ENCODE results near the gene OMA1. TPM values are rescaled to one million over a fixed set of nuclear protein-coding genes. Genes with fewer than 3 reads are reported as not detected.

The OMA1 gene
- polyA plus RNA-seq, 1 donor from 2014 or later, result 11.0 TPM

- no peak for TF ChIP-seq MXI1 (conservative IDR thresholded peaks at IDR 0.05; ENCODE audit: poor library complexity, severe bottlenecking)
- no peak for TF ChIP-seq TAF1 (IDR thresholded peaks at IDR 0.05; ENCODE audit: low read depth)
- TF ChIP-seq SMC3 (conservative IDR thresholded peaks at IDR 0.05; ENCODE audit: poor library complexity), result no peak
- no peak for TF ChIP-seq CTCF (IDR thresholded peaks at IDR 0.05; ENCODE audit: poor library complexity, severe bottlenecking)
- no peak for TF ChIP-seq EP300 (conservative IDR thresholded peaks at IDR 0.05; ENCODE audit: poor library complexity, severe bottlenecking)
- no peak overlapping the region for H3K27ac ChIP-seq (ENCODE audit: low read length)
- H3K79me2 ChIP-seq (replicated peaks; ENCODE audit: insufficient read depth, low read length), result no peaks in the 10 kb centered on the region
- no peaks in the 10 kb centered on the region for H3K9me3 ChIP-seq (ENCODE audit: low read length)
- no peak overlapping the region for H3K9ac ChIP-seq (ENCODE audit: low read length)
- no peak overlapping the region for H3K4me3 ChIP-seq (ENCODE audit: low read length)
- no peak overlapping the region for H2AFZ ChIP-seq (ENCODE audit: low read depth, low read length)
- no peaks in the 10 kb centered on the region for H3K36me3 ChIP-seq (ENCODE audit: insufficient read depth, low read length)
- no peaks in the 10 kb centered on the region for H3K27me3 ChIP-seq (ENCODE audit: insufficient read depth, low read depth, low read length)
- no peaks in the 10 kb centered on the region for H4K20me1 ChIP-seq (ENCODE audit: insufficient read depth)
- no peak overlapping the region for H3K4me2 ChIP-seq (ENCODE audit: low read length)
- no peaks in the 10 kb centered on the region for H3K9me2 ChIP-seq (ENCODE audit: insufficient read depth, low read length)
- H3F3A ChIP-seq (ENCODE audit: insufficient read depth, low read length, poor library complexity, severe bottlenecking), result no peaks in the 10 kb centered on the region
Observed at GRCh38 chr1:58460469-58460868, 86.1 kb downstream of the OMA1 start.

- H3K27ac ChIP-seq (ENCODE audit: low read length), result no peak overlapping the region
- no peaks in the 10 kb centered on the region for H3K79me2 ChIP-seq (replicated peaks; ENCODE audit: insufficient read depth, low read length)
- H3K36me3 ChIP-seq (ENCODE audit: insufficient read depth, low read length), result no peaks in the 10 kb centered on the region
- H3K9ac ChIP-seq (ENCODE audit: low read length), result no peak overlapping the region
- no peaks in the 10 kb centered on the region for H3K27me3 ChIP-seq (ENCODE audit: insufficient read depth, low read depth, low read length)
- H3K4me2 ChIP-seq (ENCODE audit: low read length), result no peak overlapping the region
- H3K9me2 ChIP-seq (ENCODE audit: insufficient read depth, low read length), result no peaks in the 10 kb centered on the region
- no peaks in the 10 kb centered on the region for H3K9me3 ChIP-seq (ENCODE audit: low read length)
- H4K20me1 ChIP-seq (ENCODE audit: insufficient read depth), result no peaks in the 10 kb centered on the region
- H2AFZ ChIP-seq (ENCODE audit: low read depth, low read length), result no peak overlapping the region
- H3F3A ChIP-seq (ENCODE audit: insufficient read depth, low read length, poor library complexity, severe bottlenecking), result no peaks in the 10 kb centered on the region
- H3K4me3 ChIP-seq (ENCODE audit: low read length), result no peak overlapping the region
- TF ChIP-seq EP300 (conservative IDR thresholded peaks at IDR 0.05; ENCODE audit: poor library complexity, severe bottlenecking) (no peak), REST (IDR thresholded peaks at IDR 0.05; ENCODE audit: borderline replicate concordance) (no peak), SMC3 (conservative IDR thresholded peaks at IDR 0.05; ENCODE audit: poor library complexity) (no peak), TAF1 (IDR thresholded peaks at IDR 0.05; ENCODE audit: low read depth) (no peak), POLR2AphosphoS5 (IDR thresholded peaks at IDR 0.05) (no peak), EZH2 (IDR thresholded peaks at IDR 0.05; ENCODE audit: borderline replicate concordance, insufficient read depth, low read length, poor library complexity, severe bottlenecking) (no peak), MXI1 (conservative IDR thresholded peaks at IDR 0.05; ENCODE audit: poor library complexity, severe bottlenecking) (no peak), RAD21 (conservative IDR thresholded peaks at IDR 0.05) (no peak), CTCF (IDR thresholded peaks at IDR 0.05; ENCODE audit: poor library complexity, severe bottlenecking) (no peak)
Observed at GRCh38 chr1:58459911-58460310, 86.6 kb downstream of the OMA1 start.

Data from neural cell (in vitro differentiated cells).